Erythroblast (primary cell): ENCODE data around the gene PLPP6.

Experiments
- GATA1 ChIP-seq: IDR thresholded peaks from 2 replicates; pipeline ENCODE4 v1.6.1; 2011; ENCODE audit warnings: low read depth, mild to moderate bottlenecking, control low read depth, low read length, moderate library complexity
- POLR2A ChIP-seq: IDR thresholded peaks from 2 replicates; pipeline ENCODE4 v1.6.1; 2011; ENCODE audit warnings: mild to moderate bottlenecking, low read length

GRCh38 chr9:4677392-4677791 is 15.3 kb downstream of the PLPP6 start:
- TF ChIP-seq POLR2A: no peak
- TF ChIP-seq GATA1: no peak
